Cardiac muscle cell (in vitro differentiated cells and primary cell): ENCODE data around the gene SLC25A34. TPM values are rescaled to one million over a fixed set of nuclear protein-coding genes. Genes with fewer than 3 reads are reported as not detected.
"Not testable (repeated sequence)": the region's sequence is repeated elsewhere in the genome, so short reads cannot be mapped to it uniquely, and the experiment has no call there.

Source experiments
- DNase-seq, 2 donors: peaks; one replicate each; pipeline versions ENCODE4 v3.0.0 to v3.0.0-alpha.2; 2010 to 2017; ENCODE audit warnings: low read depth in 1 of 2, low spot score in 1 of 2
- H3K27ac ChIP-seq: fragments of 200-600 bp; sonication (generic); 2 replicates; pipeline ENCODE4 v1.5.1; 2016
- H3K27me3 ChIP-seq: fragments of 200-600 bp; sonication (generic); 2 replicates; pipeline ENCODE4 v1.6.0; 2016; ENCODE audit warnings: control low read depth
- H3K36me3 ChIP-seq: fragments of 200-600 bp; sonication (generic); 2 replicates; pipeline ENCODE4 v1.5.1; 2016; ENCODE audit warnings: control low read depth
- H3K4me1 ChIP-seq: fragments of 200-600 bp; sonication (generic); 2 replicates; pipeline ENCODE4 v1.8.1; 2017; ENCODE audit warnings: low read depth, mild to moderate bottlenecking, mixed run types
- H3K4me3 ChIP-seq: fragments of 200-600 bp; sonication (generic); 2 replicates; pipeline ENCODE4 v1.5.1; 2016; ENCODE audit warnings: mild to moderate bottlenecking
- H3K9me3 ChIP-seq: fragments of 200-600 bp; sonication (generic); 2 replicates; pipeline ENCODE4 v1.5.1; 2017; ENCODE audit warnings: low read depth, mild to moderate bottlenecking, control low read depth
- CTCF ChIP-seq: IDR thresholded peaks from 2 replicates; pipeline ENCODE4 v1.5.1; 2012; ENCODE audit warnings: low read depth, mild to moderate bottlenecking, low read length
- polyA plus RNA-seq: library from polyadenylated mRNA; unstranded; fragments of >200 nt; fragmentation: Nextera tagmentation; extraction: Ambion mirVana; gene quantifications from 2 replicates; pipeline ENCODE4 v1.2.1, GENCODE V29; 2016
- total RNA-seq: library from RNA; depleted of rRNA; stranded (reverse); fragments of >200 nt; gene quantifications from 2 replicates; pipeline ENCODE4 v1.2.3, GENCODE V29; 2016

SLC25A34 gene
- total and polyA plus RNA-seq, 2 experiments from 2014 or later, result 1.8 to 6.9 TPM

- TF ChIP-seq CTCF, result no peak
- Histone ChIP-seq H3K9me3 (no peaks in the 10 kb centered on the region), H3K36me3 (no peaks in the 10 kb centered on the region), H3K27me3 (no peaks in the 10 kb centered on the region), H3K27ac (peak overlapping the region; percentile 23), H3K4me3 (no peak overlapping the region), H3K4me1 (peaks cover 8% of the 10 kb centered on the region)
- no peak for DNase-seq
Observed at GRCh38 chr1:15693371-15693770, 42.7 kb upstream of the SLC25A34 start.

- TF ChIP-seq CTCF, result no peak
- Histone ChIP-seq H3K27ac (peak overlapping the region; percentile 73), H3K4me3 (no peak overlapping the region), H3K36me3 (no peaks in the 10 kb centered on the region), H3K4me1 (peaks cover 6% of the 10 kb centered on the region), H3K27me3 (no peaks in the 10 kb centered on the region), H3K9me3 (no peaks in the 10 kb centered on the region)
- no peak for DNase-seq
Observed at GRCh38 chr1:15696956-15697521, 39.0 kb upstream of the SLC25A34 start.

- TF ChIP-seq CTCF, result no peak
- no peak overlapping the region for H3K27ac ChIP-seq
- no peaks in the 10 kb centered on the region for H3K9me3 ChIP-seq
- H3K27me3 ChIP-seq, result no peaks in the 10 kb centered on the region
- no peak overlapping the region for H3K4me3 ChIP-seq
- no peak for DNase-seq
- no peaks in the 10 kb centered on the region for H3K36me3 ChIP-seq
- peaks cover 11% of the 10 kb centered on the region for H3K4me1 ChIP-seq
Observed at GRCh38 chr1:15698201-15698600, 37.9 kb upstream of the SLC25A34 start.

- DNase-seq, result not testable (repeated sequence)
Observed at GRCh38 chr1:15699321-15699720, 36.7 kb upstream of the SLC25A34 start.

GRCh38 chr1:15700508-15700907 lies 35.5 kb upstream of the SLC25A34 start:
- H3K27ac ChIP-seq, result peak overlapping the region; percentile 65
- TF ChIP-seq CTCF, result no peak
- no peaks in the 10 kb centered on the region for H3K27me3 ChIP-seq
- H3K4me3 ChIP-seq, result no peak overlapping the region
- H3K36me3 ChIP-seq, result no peaks in the 10 kb centered on the region
- H3K4me1 ChIP-seq, result peaks cover 20% of the 10 kb centered on the region
- DNase-seq, result peak in 1 of 2 donors; percentile 81
- no peaks in the 10 kb centered on the region for H3K9me3 ChIP-seq

More at GRCh38 chr1:15699321-15699720, 36.7 kb upstream of the SLC25A34 start:
- H3K4me1 ChIP-seq, result peaks cover 20% of the 10 kb centered on the region
- H3K36me3 ChIP-seq, H3K27ac ChIP-seq, H3K4me3 ChIP-seq, H3K27me3 ChIP-seq, H3K9me3 ChIP-seq: not testable (repeated sequence)

GRCh38 chr1:15701784-15702183 lies 34.3 kb upstream of the SLC25A34 start:
- Histone ChIP-seq H3K4me3 (no peak overlapping the region), H3K4me1 (peaks cover 24% of the 10 kb centered on the region), H3K36me3 (no peaks in the 10 kb centered on the region), H3K9me3 (no peaks in the 10 kb centered on the region), H3K27ac (peak overlapping the region; percentile 48), H3K27me3 (no peaks in the 10 kb centered on the region)
- DNase-seq, result no peak
- TF ChIP-seq CTCF, result no peak
